Lung (tissue), 12 donors: Measurements from ENCODE around the gene CACNA1S. TPM values are rescaled to one million over a fixed set of nuclear protein-coding genes. Genes with fewer than 3 reads are reported as not detected.
A peak's percentile ranks its signal among the peaks of the same experiment; 100 is the strongest.

Experiments
- ATAC-seq: fragments of 200-7000 bp; cut with Tn5 transposase; one replicate; pipeline ENCODE4 v1.9.1; 2020; ENCODE audit warnings: moderate number of reproducible peaks; ENCODE audit not compliant: insufficient read depth, low FRiP score
- DNase-seq, 3 donors: peaks; one replicate each; pipeline ENCODE4 v3.0.0-alpha.2; 2013 to 2017
- H3K27ac ChIP-seq, 2 donors: one replicate each; pipeline ENCODE4 v1.5.1; 2013; ENCODE audit warnings: mild to moderate bottlenecking in 2 of 2, moderate library complexity in 2 of 2, control low read depth in 1 of 2, inconsistent platforms in 1 of 2, low read depth in 1 of 2, low read length in 1 of 2
- H3K27me3 ChIP-seq, 3 donors: one replicate each; pipeline ENCODE4 v1.5.1; 2013; ENCODE audit warnings: low read length in 2 of 3; ENCODE audit not compliant: control insufficient read depth in 3 of 3, insufficient read depth in 3 of 3
- H3K36me3 ChIP-seq, 4 donors: one replicate each; pipeline ENCODE4 v1.5.1; 2013; ENCODE audit warnings: low read length in 4 of 4, mild to moderate bottlenecking in 1 of 4, moderate library complexity in 1 of 4; ENCODE audit not compliant: control insufficient read depth in 4 of 4, insufficient read depth in 4 of 4
- H3K4me1 ChIP-seq, 5 donors: one replicate each; pipeline ENCODE4 v1.5.1; 2013; ENCODE audit warnings: low read length in 5 of 5, mild to moderate bottlenecking in 2 of 5, moderate library complexity in 1 of 5; ENCODE audit not compliant: control insufficient read depth in 5 of 5, insufficient read depth in 5 of 5
- H3K4me3 ChIP-seq: one replicate; pipeline ENCODE4 v1.5.1; 2013; ENCODE audit warnings: mild to moderate bottlenecking, control low read depth, moderate library complexity
- H3K9ac ChIP-seq, 2 donors: one replicate each; pipeline ENCODE4 v1.5.1; 2013; ENCODE audit warnings: low read length in 2 of 2, control low read depth in 1 of 2; ENCODE audit not compliant: insufficient read depth in 1 of 2
- H3K9me3 ChIP-seq, 4 donors: one replicate each; pipeline ENCODE4 v1.5.1; 2013; ENCODE audit warnings: low read length in 3 of 4, mild to moderate bottlenecking in 1 of 4, moderate library complexity in 1 of 4; ENCODE audit not compliant: control insufficient read depth in 4 of 4, insufficient read depth in 3 of 4
- CTCF ChIP-seq: IDR thresholded peaks from 2 replicates; pipeline ENCODE4 v1.5.1; 2012; ENCODE audit warnings: mild to moderate bottlenecking; ENCODE audit errors: control extremely low read depth, extremely low read depth
- WGBS, 2 donors: extraction: QIAGEN DNeasy Blood & Tissue Kit; methylation state at CpG; one replicate each; pipeline ENCODE4 v1.1.7; 2013; 5-methylcytosine and 5-hydroxymethylcytosine counted together
- polyA plus RNA-seq, 2 donors: library from polyadenylated mRNA; stranded (reverse); fragments of 200-250 nt; gene quantifications; one replicate each; pipeline ENCODE4 v1.2.1, GENCODE V29; 2013
- total RNA-seq, 2 donors: library from RNA; depleted of rRNA in 1 of 2; stranded (reverse); fragments of >200 nt in 1 of 2; gene quantifications; one replicate each; pipeline ENCODE4 v1.2.1, GENCODE V29; 2014 to 2021
- donor health status: control.
- donor health status: control.
- donor health status: Bipolar disorder and iron deficiency.
- donor health status: healthy.
- donor health status: DM: yes; HTN: yes; CAD: no.

Gene CACNA1S
- total and polyA plus RNA-seq, 4 donors, result 0.01 to 0.20 (median 0.02) TPM; not detected in 1

- peaks cover 0 to 7% (median 0%) of the 10 kb centered on the region in 5 donors for H3K4me1 ChIP-seq
- H3K36me3 ChIP-seq, result no peaks in the 10 kb centered on the region
- DNase-seq (peak in 2 of 3 donors; percentile 95 to 97), ATAC-seq (peak; percentile 95)
- TF ChIP-seq CTCF, result peak; percentile 58
- peak overlapping the region; percentile 7 to 28 for H3K9ac ChIP-seq
- no peaks in the 10 kb centered on the region for H3K9me3 ChIP-seq
- H3K4me3 ChIP-seq, result peak overlapping the region; percentile 40
- WGBS, 2 donors, result 2 to 5% methylated on average over 82 to 88 of the region's 88 CpGs
- no peaks in the 10 kb centered on the region for H3K27me3 ChIP-seq
- peak overlapping the region in 1 of 2 donors; percentile 9 for H3K27ac ChIP-seq
These were observed 2.3 kb upstream of the CACNA1S start for GRCh38 chr1:201114245-201115131.

GRCh38 chr1:201113451-201114244, 1.4 kb upstream of the CACNA1S start:
- Histone ChIP-seq H3K4me1 (peaks cover 0 to 7% (median 0%) of the 10 kb centered on the region in 5 donors), H3K36me3 (no peaks in the 10 kb centered on the region), H3K27ac (no peak overlapping the region), H3K27me3 (no peaks in the 10 kb centered on the region), H3K9me3 (no peaks in the 10 kb centered on the region), H3K9ac (no peak overlapping the region), H3K4me3 (no peak overlapping the region)
- no peak for TF ChIP-seq CTCF
- 36 to 37% methylated on average over 17 of the region's 17 CpGs for WGBS, 2 donors
- ATAC-seq, result no peak
- peak in 1 of 3 donors; percentile 95 for DNase-seq

GRCh38 chr1:201112926-201113325, 700 bp upstream of the CACNA1S start:
- ATAC-seq, result no peak
- H3K9me3 ChIP-seq, result no peaks in the 10 kb centered on the region
- WGBS, 2 donors, result 97 to 98% methylated on average over 3 of the region's 3 CpGs
- no peak overlapping the region for H3K9ac ChIP-seq
- H3K27ac ChIP-seq, result no peak overlapping the region
- no peaks in the 10 kb centered on the region for H3K27me3 ChIP-seq
- no peak for TF ChIP-seq CTCF
- peaks cover 0 to 7% (median 0%) of the 10 kb centered on the region in 5 donors for H3K4me1 ChIP-seq
- DNase-seq, result no peak
- H3K4me3 ChIP-seq, result no peak overlapping the region
- H3K36me3 ChIP-seq, result no peaks in the 10 kb centered on the region
